Measurements from ENCODE around the gene PLXNB1. TPM values are rescaled to one million over a fixed set of nuclear protein-coding genes. Genes with fewer than 3 reads are reported as not detected.

Gene PLXNB1
- total and polyA plus RNA-seq, 2 of the 13 experiments (the other 11 are each of a cell fraction or from before 2014, with no cell fraction given): 86.0 to 143 TPM

DNA sequence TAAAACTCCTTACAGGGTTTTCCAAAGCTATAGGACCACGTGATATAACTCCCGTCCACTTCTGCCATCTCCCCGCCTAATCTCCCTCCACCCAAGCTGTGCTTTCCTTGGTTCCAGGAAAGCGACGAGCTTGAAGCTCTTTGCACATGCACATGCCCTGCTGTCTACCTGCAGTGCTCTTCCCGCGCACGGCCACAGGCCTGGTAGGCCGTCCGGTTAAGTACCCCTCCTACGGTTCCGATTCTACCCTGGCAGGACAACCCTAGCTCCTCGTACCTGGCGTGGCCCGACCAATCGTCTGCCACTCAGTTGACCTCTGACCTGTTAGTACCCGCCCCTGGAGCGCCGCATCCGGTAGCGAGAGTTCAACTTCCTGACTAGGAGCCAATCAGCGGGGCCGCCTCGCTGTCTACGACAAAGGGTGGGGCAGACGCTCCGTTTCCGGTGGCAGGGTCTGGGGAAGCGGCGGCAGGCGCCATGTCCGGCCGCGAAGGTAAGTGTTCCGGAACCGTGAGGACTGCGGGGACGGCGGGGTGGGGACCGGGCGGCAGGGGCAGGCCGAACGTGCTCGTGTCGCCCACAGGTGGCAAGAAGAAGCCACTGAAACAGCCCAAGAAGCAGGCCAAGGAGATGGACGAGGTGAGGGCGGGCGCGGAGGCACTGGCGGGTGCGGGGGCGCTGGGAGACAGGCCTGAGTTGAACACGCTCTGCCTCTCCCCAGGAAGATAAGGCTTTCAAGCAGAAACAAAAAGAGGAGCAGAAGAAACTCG is 10.1 kb upstream of the PLXNB1 start, which contains the start of the genes CCDC51 and TMA7 (continued):
- no peak for TF ChIP-seq ZNF24 (IDR thresholded peaks at IDR 0.05)
- no peak for TF ChIP-seq CCAR2 (optimal IDR thresholded peaks at IDR 0.05; ENCODE audit: low read depth, low read length)
- TF ChIP-seq, protein P1, sequence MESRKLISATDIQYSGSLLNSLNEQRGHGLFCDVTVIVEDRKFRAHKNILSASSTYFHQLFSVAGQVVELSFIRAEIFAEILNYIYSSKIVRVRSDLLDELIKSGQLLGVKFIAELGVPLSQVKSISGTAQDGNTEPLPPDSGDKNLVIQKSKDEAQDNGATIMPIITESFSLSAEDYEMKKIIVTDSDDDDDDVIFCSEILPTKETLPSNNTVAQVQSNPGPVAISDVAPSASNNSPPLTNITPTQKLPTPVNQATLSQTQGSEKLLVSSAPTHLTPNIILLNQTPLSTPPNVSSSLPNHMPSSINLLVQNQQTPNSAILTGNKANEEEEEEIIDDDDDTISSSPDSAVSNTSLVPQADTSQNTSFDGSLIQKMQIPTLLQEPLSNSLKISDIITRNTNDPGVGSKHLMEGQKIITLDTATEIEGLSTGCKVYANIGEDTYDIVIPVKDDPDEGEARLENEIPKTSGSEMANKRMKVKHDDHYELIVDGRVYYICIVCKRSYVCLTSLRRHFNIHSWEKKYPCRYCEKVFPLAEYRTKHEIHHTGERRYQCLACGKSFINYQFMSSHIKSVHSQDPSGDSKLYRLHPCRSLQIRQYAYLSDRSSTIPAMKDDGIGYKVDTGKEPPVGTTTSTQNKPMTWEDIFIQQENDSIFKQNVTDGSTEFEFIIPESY (CRISPR knock-in tag; IDR thresholded peaks at IDR 0.05): peak; percentile 40
- no peak for TF ChIP-seq ZNF766 (CRISPR knock-in tag; IDR thresholded peaks at IDR 0.05; ENCODE audit: borderline replicate concordance)
- TF ChIP-seq, protein P2, sequence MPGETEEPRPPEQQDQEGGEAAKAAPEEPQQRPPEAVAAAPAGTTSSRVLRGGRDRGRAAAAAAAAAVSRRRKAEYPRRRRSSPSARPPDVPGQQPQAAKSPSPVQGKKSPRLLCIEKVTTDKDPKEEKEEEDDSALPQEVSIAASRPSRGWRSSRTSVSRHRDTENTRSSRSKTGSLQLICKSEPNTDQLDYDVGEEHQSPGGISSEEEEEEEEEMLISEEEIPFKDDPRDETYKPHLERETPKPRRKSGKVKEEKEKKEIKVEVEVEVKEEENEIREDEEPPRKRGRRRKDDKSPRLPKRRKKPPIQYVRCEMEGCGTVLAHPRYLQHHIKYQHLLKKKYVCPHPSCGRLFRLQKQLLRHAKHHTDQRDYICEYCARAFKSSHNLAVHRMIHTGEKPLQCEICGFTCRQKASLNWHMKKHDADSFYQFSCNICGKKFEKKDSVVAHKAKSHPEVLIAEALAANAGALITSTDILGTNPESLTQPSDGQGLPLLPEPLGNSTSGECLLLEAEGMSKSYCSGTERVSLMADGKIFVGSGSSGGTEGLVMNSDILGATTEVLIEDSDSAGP (CRISPR knock-in tag; IDR thresholded peaks at IDR 0.05; ENCODE audit: borderline replicate concordance): peak; percentile 72
- no peak for TF ChIP-seq ZNF460 (CRISPR knock-in tag; IDR thresholded peaks at IDR 0.05; ENCODE audit: borderline replicate concordance)
- TF ChIP-seq, protein P3, sequence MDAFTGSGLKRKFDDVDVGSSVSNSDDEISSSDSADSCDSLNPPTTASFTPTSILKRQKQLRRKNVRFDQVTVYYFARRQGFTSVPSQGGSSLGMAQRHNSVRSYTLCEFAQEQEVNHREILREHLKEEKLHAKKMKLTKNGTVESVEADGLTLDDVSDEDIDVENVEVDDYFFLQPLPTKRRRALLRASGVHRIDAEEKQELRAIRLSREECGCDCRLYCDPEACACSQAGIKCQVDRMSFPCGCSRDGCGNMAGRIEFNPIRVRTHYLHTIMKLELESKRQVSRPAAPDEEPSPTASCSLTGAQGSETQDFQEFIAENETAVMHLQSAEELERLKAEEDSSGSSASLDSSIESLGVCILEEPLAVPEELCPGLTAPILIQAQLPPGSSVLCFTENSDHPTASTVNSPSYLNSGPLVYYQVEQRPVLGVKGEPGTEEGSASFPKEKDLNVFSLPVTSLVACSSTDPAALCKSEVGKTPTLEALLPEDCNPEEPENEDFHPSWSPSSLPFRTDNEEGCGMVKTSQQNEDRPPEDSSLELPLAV (CRISPR knock-in tag; conservative IDR thresholded peaks at IDR 0.05; ENCODE audit: low read depth): no peak
- TF ChIP-seq HOXA3 (CRISPR knock-in tag; IDR thresholded peaks at IDR 0.05): peak; percentile 71
- TF ChIP-seq, protein P4, sequence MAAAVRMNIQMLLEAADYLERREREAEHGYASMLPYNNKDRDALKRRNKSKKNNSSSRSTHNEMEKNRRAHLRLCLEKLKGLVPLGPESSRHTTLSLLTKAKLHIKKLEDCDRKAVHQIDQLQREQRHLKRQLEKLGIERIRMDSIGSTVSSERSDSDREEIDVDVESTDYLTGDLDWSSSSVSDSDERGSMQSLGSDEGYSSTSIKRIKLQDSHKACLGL (CRISPR knock-in tag; IDR thresholded peaks at IDR 0.05): peak; percentile 69; the same call in 1 of the 2 replicates
- no peak for TF ChIP-seq ZNF713 (CRISPR knock-in tag; IDR thresholded peaks at IDR 0.05)
- peak; percentile 88 for TF ChIP-seq ASH2L (IDR thresholded peaks at IDR 0.05; ENCODE audit: insufficient read length, low read depth, low read length)
- TF ChIP-seq, protein P5, sequence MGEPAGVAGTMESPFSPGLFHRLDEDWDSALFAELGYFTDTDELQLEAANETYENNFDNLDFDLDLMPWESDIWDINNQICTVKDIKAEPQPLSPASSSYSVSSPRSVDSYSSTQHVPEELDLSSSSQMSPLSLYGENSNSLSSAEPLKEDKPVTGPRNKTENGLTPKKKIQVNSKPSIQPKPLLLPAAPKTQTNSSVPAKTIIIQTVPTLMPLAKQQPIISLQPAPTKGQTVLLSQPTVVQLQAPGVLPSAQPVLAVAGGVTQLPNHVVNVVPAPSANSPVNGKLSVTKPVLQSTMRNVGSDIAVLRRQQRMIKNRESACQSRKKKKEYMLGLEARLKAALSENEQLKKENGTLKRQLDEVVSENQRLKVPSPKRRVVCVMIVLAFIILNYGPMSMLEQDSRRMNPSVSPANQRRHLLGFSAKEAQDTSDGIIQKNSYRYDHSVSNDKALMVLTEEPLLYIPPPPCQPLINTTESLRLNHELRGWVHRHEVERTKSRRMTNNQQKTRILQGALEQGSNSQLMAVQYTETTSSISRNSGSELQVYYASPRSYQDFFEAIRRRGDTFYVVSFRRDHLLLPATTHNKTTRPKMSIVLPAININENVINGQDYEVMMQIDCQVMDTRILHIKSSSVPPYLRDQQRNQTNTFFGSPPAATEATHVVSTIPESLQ (CRISPR knock-in tag; conservative IDR thresholded peaks at IDR 0.05): 0 out of 2 replicates have a peak, but pooled peaks have one; percentile 67
- peak; percentile 19; the same call in 1 of the 2 replicates for TF ChIP-seq SNAPC2 (CRISPR knock-in tag; IDR thresholded peaks at IDR 0.05)
- TF ChIP-seq SATB2 (CRISPR knock-in tag; IDR thresholded peaks at IDR 0.05): no peak
- TF ChIP-seq ZNF558 (CRISPR knock-in tag; IDR thresholded peaks at IDR 0.05; ENCODE audit: borderline replicate concordance): peak; percentile 73; the same call in 1 of the 2 replicates
- TF ChIP-seq, protein P6, sequence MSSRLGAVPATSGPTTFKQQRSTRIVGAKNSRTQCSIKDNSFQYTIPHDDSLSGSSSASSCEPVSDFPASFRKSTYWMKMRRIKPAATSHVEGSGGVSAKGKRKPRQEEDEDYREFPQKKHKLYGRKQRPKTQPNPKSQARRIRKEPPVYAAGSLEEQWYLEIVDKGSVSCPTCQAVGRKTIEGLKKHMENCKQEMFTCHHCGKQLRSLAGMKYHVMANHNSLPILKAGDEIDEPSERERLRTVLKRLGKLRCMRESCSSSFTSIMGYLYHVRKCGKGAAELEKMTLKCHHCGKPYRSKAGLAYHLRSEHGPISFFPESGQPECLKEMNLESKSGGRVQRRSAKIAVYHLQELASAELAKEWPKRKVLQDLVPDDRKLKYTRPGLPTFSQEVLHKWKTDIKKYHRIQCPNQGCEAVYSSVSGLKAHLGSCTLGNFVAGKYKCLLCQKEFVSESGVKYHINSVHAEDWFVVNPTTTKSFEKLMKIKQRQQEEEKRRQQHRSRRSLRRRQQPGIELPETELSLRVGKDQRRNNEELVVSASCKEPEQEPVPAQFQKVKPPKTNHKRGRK (CRISPR knock-in tag; IDR thresholded peaks at IDR 0.05): no peak
- TF ChIP-seq TBP (CRISPR knock-in tag; IDR thresholded peaks at IDR 0.05): no peak
- TF ChIP-seq ZEB1 (IDR thresholded peaks at IDR 0.05; ENCODE audit: insufficient replicate concordance, low read depth): peak; percentile 77

Data from HepG2 (cell line).